Spleen (tissue), 11 donors: ENCODE results near the gene FOXD2. TPM values are rescaled to one million over a fixed set of nuclear protein-coding genes. Genes with fewer than 3 reads are reported as not detected.

Source experiments
- DNase-seq: peaks from one replicate; pipeline ENCODE4 v3.0.0-alpha.2; 2020
- H3K27ac ChIP-seq, 8 donors: fragments of 200-600 bp; sonication (generic) in 7 of 8; 1 replicate in 4 of 8; 2 replicates in 4 of 8; pipeline versions ENCODE4 v1.5.0 to v1.8.0; 2016 to 2021; ENCODE audit warnings: inconsistent platforms in 4 of 8, mild to moderate bottlenecking in 4 of 8, moderate library complexity in 1 of 8
- H3K27me3 ChIP-seq, 7 donors: fragments of 200-600 bp; sonication (generic) in 6 of 7; replicated peaks in 1 of 7; 1 replicate in 4 of 7; 2 replicates in 3 of 7; pipeline versions ENCODE4 v1.5.0 to v1.8.0; 2016 to 2021; ENCODE audit warnings: inconsistent platforms in 3 of 7, mild to moderate bottlenecking in 1 of 7
- H3K36me3 ChIP-seq, 6 donors: fragments of 200-600 bp; sonication (generic) in 5 of 6; 1 replicate in 4 of 6; 2 replicates in 2 of 6; pipeline versions ENCODE4 v1.5.0 to v1.8.0; 2016 to 2021; ENCODE audit warnings: inconsistent platforms in 2 of 6
- H3K4me1 ChIP-seq, 6 donors: fragments of 200-600 bp; sonication (generic) in 5 of 6; 1 replicate in 3 of 6; 2 replicates in 3 of 6; pipeline versions ENCODE4 v1.5.0 to v1.8.0; 2016 to 2021; ENCODE audit warnings: inconsistent platforms in 3 of 6
- H3K4me3 ChIP-seq, 8 donors: fragments of 200-600 bp; sonication (generic) in 7 of 8; 1 replicate in 4 of 8; 2 replicates in 4 of 8; pipeline versions ENCODE4 v1.5.0 to v1.8.0; 2016 to 2021; ENCODE audit warnings: inconsistent platforms in 4 of 8, mild to moderate bottlenecking in 4 of 8, moderate library complexity in 2 of 8
- H3K9me3 ChIP-seq, 8 donors: fragments of 200-600 bp; sonication (generic) in 7 of 8; 1 replicate in 4 of 8; 2 replicates in 4 of 8; pipeline versions ENCODE4 v1.5.0 to v1.8.0; 2016 to 2021; ENCODE audit warnings: inconsistent platforms in 4 of 8
- CTCF ChIP-seq, 11 experiments: fragments of 200-600 bp in 7 of 11; fragments of 450-650 bp in 4 of 11; sonication (generic) in 4 of 11; IDR thresholded peaks in 8 of 11; conservative IDR thresholded peaks in 3 of 11; 1 replicate in 7 of 11; 2 replicates in 4 of 11; pipeline versions ENCODE4 v1.4.0 to v1.8.0; 2016 to 2021; ENCODE audit warnings: antibody characterized with exemption in 11 of 11, inconsistent platforms in 4 of 11, mild to moderate bottlenecking in 1 of 11
- POLR2A ChIP-seq, 3 donors: fragments of 450-650 bp; IDR thresholded peaks; one replicate each; pipeline ENCODE4 v1.5.1; 2017; ENCODE audit warnings: antibody characterized with exemption in 3 of 3, mild to moderate bottlenecking in 1 of 3
- POLR2AphosphoS5 ChIP-seq, 3 donors: sonication (generic); formaldehyde crosslinking; IDR thresholded peaks; one replicate each; pipeline ENCODE4 v1.5.1; 2017; ENCODE audit warnings: antibody characterized with exemption in 3 of 3
- WGBS, 5 donors: extraction: QIAGEN DNeasy Blood & Tissue Kit in 3 of 5; methylation state at CpG; one replicate each; pipeline versions ENCODE4 v1.1.5 to v1.1.7; 2013 to 2018; 5-methylcytosine and 5-hydroxymethylcytosine counted together
- intact Hi-C: fragments of 100-400 bp; cut with DNase I; formaldehyde crosslinking; loops from one replicate; pipeline ENCODE4 v1.15.0; 2023; ENCODE audit warnings: low total_unique reads
- polyA plus RNA-seq, 3 donors: library from polyadenylated mRNA; stranded (reverse); fragments of 200-250 nt; gene quantifications; one replicate each; pipeline ENCODE4 v1.2.1, GENCODE V29; 2013
- total RNA-seq, 7 donors: library from RNA; depleted of rRNA in 3 of 7; stranded (reverse); fragments of >200 nt in 3 of 7; fragmentation: NEBNext Ultra II Directional in 4 of 7; extraction: Animal tissue kit (Norgen Biotek cat#: 25700) in 4 of 7; gene quantifications; one replicate each; pipeline versions ENCODE4 v1.1.0 to v1.2.1, GENCODE V29; 2016 to 2021
- donor health status: healthy with polysubstance abuse.
- donor health status: DM: no; HTN: no; CAD: no; lungs with moderate emphysema.
- donor health status: DM: no; HTN: no; CAD: no.
- donor health status: Bipolar disorder and iron deficiency.
- donor health status: healthy.
- donor health status: DM: no; HTN: no; CAD: no.
- donor health status: DM: yes; HTN: yes; CAD: no.

FOXD2 gene
- total and polyA plus RNA-seq, 10 donors: 0.09 to 1.7 (median 0.61) TPM

DNA sequence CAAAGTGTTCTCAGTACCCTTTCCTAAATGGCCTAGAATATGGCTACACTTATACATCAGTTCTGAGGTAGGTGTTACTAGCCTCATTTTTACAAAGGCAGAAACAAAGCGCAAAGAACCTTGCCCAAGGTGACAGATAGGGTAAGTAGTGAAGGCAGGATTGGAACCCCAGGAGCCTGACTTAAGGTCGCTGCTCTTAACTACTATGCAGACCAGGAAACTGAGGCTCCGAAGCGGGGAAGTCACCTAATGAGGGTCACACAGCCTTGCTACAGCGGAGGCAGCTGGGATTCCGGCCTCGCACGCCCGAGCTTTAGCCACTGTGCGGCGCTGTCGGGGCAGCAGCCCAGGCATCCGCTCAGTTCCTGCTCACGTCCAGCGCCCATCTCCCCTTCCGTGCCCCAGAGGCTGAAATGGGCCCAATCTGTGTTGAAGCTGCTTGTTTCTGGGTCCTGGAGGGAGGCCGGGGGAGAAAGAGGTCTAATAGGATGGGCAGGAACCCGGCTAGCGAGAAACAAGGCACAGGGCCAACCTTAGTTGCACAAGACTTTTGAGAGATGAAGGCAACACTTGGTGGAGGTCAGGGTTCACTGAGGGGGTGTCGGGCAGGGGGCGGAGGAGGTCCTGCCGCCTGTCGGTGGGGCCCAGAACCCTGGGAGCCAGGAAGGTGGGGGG, 1.4 kb upstream of the FOXD2 start:
- peak; percentile 94 for DNase-seq
- Histone ChIP-seq H3K36me3 (peaks cover 0 to 10% (median 0%) of the 10 kb centered on the region in 6 donors), H3K9me3 (no peaks in the 10 kb centered on the region), H3K4me3 (peak overlapping the region; percentile 64 to 88 (median 70)), H3K27ac (peak overlapping the region in 6 of 8 donors; percentile 81 to 90 (median 88)), H3K4me1 (peaks cover 27 to 81% (median 65%) of the 10 kb centered on the region in 6 donors), H3K27me3 (peaks cover 5 to 100% (median 81%) of the 10 kb centered on the region in 7 donors)
- no peak for TF ChIP-seq POLR2A (IDR thresholded peaks at IDR 0.05)
- peak; percentile 49 to 90 (median 80) for TF ChIP-seq CTCF (IDR thresholded peaks at IDR 0.05 in 8 of 11, conservative IDR thresholded peaks at IDR 0.05 in 3 of 11)
- peak; percentile 6 to 58 (median 40) for TF ChIP-seq POLR2AphosphoS5 (IDR thresholded peaks at IDR 0.05)
- 4 to 6% (median 4%) methylated on average over 11 to 23 of the region's 23 CpGs for WGBS, 5 donors
- intact Hi-C loops: loop anchor here (5.0 kb wide), 1 partner anchor 276 kb away; no protein-coding TSS in a partner anchor

DNA sequence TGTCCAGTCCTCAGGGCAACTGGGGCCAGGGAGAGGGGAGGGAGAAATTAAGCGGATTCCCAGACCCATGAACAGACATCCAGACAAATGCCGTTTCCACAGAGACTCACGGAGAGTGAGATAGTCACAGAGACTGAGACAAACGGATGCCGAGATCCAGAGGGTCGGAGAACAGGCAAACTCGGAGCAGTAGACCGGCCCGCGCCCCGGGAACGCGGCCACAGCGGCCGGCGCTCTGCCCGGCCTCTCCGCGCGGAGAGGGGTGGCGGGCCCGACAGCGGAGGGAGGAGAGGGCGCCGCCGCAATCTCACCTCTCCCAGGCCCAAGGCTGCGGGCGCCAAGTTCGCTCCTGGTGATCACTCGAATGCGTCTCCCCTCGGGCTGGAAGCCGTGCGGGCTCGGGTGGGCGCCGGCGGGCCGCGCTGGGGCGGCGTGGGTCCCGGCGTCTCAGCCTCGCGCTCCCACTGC, 831 bp upstream of the FOXD2 start:
- H3K36me3 ChIP-seq: peaks cover 0 to 10% (median 0%) of the 10 kb centered on the region in 6 donors
- H3K4me1 ChIP-seq: peaks cover 27 to 75% (median 59%) of the 10 kb centered on the region in 6 donors
- peaks cover 4 to 100% (median 76%) of the 10 kb centered on the region in 7 donors for H3K27me3 ChIP-seq
- DNase-seq: no peak
- H3K9me3 ChIP-seq: no peaks in the 10 kb centered on the region
- intact Hi-C loops: loop anchor here (5.0 kb wide), 1 partner anchor 275 kb away; no protein-coding TSS in a partner anchor
- H3K4me3 ChIP-seq: peak overlapping the region; percentile 64 to 88 (median 70)
- H3K27ac ChIP-seq: peak overlapping the region; percentile 66 to 90 (median 86)
- 0 to 1% (median 0%) methylated on average over 37 to 46 of the region's 46 CpGs for WGBS, 5 donors
- TF ChIP-seq POLR2A (IDR thresholded peaks at IDR 0.05) (no peak), CTCF (IDR thresholded peaks at IDR 0.05 in 8 of 11, conservative IDR thresholded peaks at IDR 0.05 in 3 of 11) (no peak)

- intact Hi-C loops: loop anchor here (5.0 kb wide), 1 partner anchor 274 kb away; no protein-coding TSS in a partner anchor
- 1 to 2% (median 2%) methylated on average over 31 to 117 of the region's 117 CpGs for WGBS, 5 donors
- Histone ChIP-seq H3K4me1 (peaks cover 13 to 63% (median 46%) of the 10 kb centered on the region in 6 donors), H3K36me3 (peaks cover 0 to 3% (median 0%) of the 10 kb centered on the region in 6 donors), H3K9me3 (peaks cover 0 to under 1% (median 0%) of the 10 kb centered on the region in 8 donors), H3K27ac (peak overlapping the region; percentile 66 to 90 (median 86)), H3K27me3 (peaks cover 4 to 100% (median 72%) of the 10 kb centered on the region in 7 donors), H3K4me3 (peak overlapping the region; percentile 64 to 88 (median 70))
- TF ChIP-seq POLR2A (IDR thresholded peaks at IDR 0.05) (no peak), POLR2AphosphoS5 (IDR thresholded peaks at IDR 0.05) (no peak), CTCF (IDR thresholded peaks at IDR 0.05 in 8 of 11, conservative IDR thresholded peaks at IDR 0.05 in 3 of 11) (no peak)
- peak; percentile 83 for DNase-seq
These were observed 547 bp downstream of the FOXD2 start for GRCh38 chr1:47438165-47439016.
